GM23338 (cell line): ENCODE results near the gene RNU6-9. TPM values are rescaled to one million over a fixed set of nuclear protein-coding genes. Genes with fewer than 3 reads are reported as not detected.

ENCODE experiments used
- ATAC-seq: fragments of 200-7000 bp; cut with Tn5 transposase; 3 replicates; pipeline ENCODE4 v1.9.1; 2020
- DNase-seq: peaks from one replicate; pipeline ENCODE4 v3.0.0-alpha.2; 2015; ENCODE audit warnings: low spot score
- H2AFZ ChIP-seq: fragments of 200-600 bp; sonication (generic); 2 replicates; pipeline ENCODE4 v1.8.0; 2016; ENCODE audit warnings: antibody characterized with exemption, mild to moderate bottlenecking, moderate library complexity
- H3F3A ChIP-seq: fragments of 200-600 bp; sonication (generic); replicated peaks from 2 replicates; pipeline ENCODE4 v1.8.0; 2017; ENCODE audit warnings: antibody characterized with exemption, mixed run types, low read depth
- H3K27ac ChIP-seq: fragments of 200-600 bp; sonication (generic); 2 replicates; pipeline ENCODE4 v1.6.1; 2016; ENCODE audit warnings: low read depth
- H3K27me3 ChIP-seq: fragments of 200-600 bp; sonication (generic); 2 replicates; pipeline ENCODE4 v1.8.0; 2016; ENCODE audit warnings: mild to moderate bottlenecking, mixed run types, moderate library complexity; ENCODE audit not compliant: insufficient read depth
- H3K36me3 ChIP-seq: fragments of 200-600 bp; sonication (generic); 2 replicates; pipeline ENCODE4 v1.8.0; 2016; ENCODE audit warnings: mild to moderate bottlenecking; ENCODE audit not compliant: insufficient read depth
- H3K4me1 ChIP-seq: fragments of 200-600 bp; sonication (generic); 2 replicates; pipeline ENCODE4 v1.8.0; 2016; ENCODE audit warnings: mild to moderate bottlenecking, moderate library complexity; ENCODE audit not compliant: insufficient read depth
- H3K4me2 ChIP-seq: fragments of 200-600 bp; sonication (generic); 2 replicates; pipeline ENCODE4 v1.7.1; 2017; ENCODE audit warnings: mixed run types
- H3K4me3 ChIP-seq: fragments of 200-600 bp; sonication (generic); 2 replicates; pipeline ENCODE4 v1.6.1; 2016; ENCODE audit warnings: mixed run types
- H3K79me2 ChIP-seq: fragments of 200-600 bp; sonication (generic); replicated peaks from 2 replicates; pipeline ENCODE4 v1.8.0; 2017; ENCODE audit warnings: mild to moderate bottlenecking; ENCODE audit not compliant: insufficient read depth
- H3K9me2 ChIP-seq: fragments of 200-600 bp; sonication (generic); 2 replicates; pipeline ENCODE4 v1.8.0; 2017; ENCODE audit not compliant: insufficient read depth
- H4K20me1 ChIP-seq: fragments of 200-600 bp; sonication (generic); replicated peaks from 2 replicates; pipeline ENCODE4 v1.8.0; 2017; ENCODE audit warnings: mild to moderate bottlenecking; ENCODE audit not compliant: insufficient read depth
- H3K27ac Mint-ChIP-seq: 2 replicates; pipeline ENCODE4 v1.8.0; 2020; ENCODE audit warnings: inconsistent platforms, mild to moderate bottlenecking, moderate library complexity, mixed read lengths
- H3K27me3 Mint-ChIP-seq: 3 replicates; pipeline ENCODE4 v1.8.0; 2022; ENCODE audit warnings: low read depth, mild to moderate bottlenecking, moderate library complexity, mixed read lengths, inconsistent platforms; ENCODE audit not compliant: insufficient read depth, poor library complexity
- H3K36me3 Mint-ChIP-seq: 3 replicates; pipeline ENCODE4 v1.8.0; 2021; ENCODE audit warnings: low read depth, mild to moderate bottlenecking, inconsistent platforms, moderate library complexity, mixed read lengths
- H3K4me1 Mint-ChIP-seq: 3 replicates; pipeline ENCODE4 v1.8.0; 2020; ENCODE audit warnings: mild to moderate bottlenecking, inconsistent platforms, mixed read lengths
- H3K4me3 Mint-ChIP-seq: 3 replicates; pipeline ENCODE4 v1.8.0; 2021; ENCODE audit warnings: moderate library complexity, mild to moderate bottlenecking, inconsistent platforms, mixed read lengths
- H3K9me3 Mint-ChIP-seq: 3 replicates; pipeline ENCODE4 v1.8.0; 2020; ENCODE audit warnings: moderate library complexity, mild to moderate bottlenecking, inconsistent platforms, mixed read lengths
- EZH2 ChIP-seq: fragments of 200-600 bp; sonication (generic); IDR thresholded peaks from one replicate; pipeline ENCODE4 v1.8.0; 2017; ENCODE audit warnings: antibody characterized with exemption, mild to moderate bottlenecking, low read depth; ENCODE audit not compliant: unreplicated experiment
- JUNB ChIP-seq: IDR thresholded peaks from one replicate; pipeline ENCODE4 v1.6.1; 2016; ENCODE audit warnings: antibody characterized with exemption; ENCODE audit not compliant: unreplicated experiment
- NANOG ChIP-seq: IDR thresholded peaks from 2 replicates; pipeline ENCODE4 v1.6.1; 2016; ENCODE audit warnings: antibody characterized with exemption, borderline replicate concordance
- POLR2AphosphoS5 ChIP-seq: IDR thresholded peaks from 2 replicates; pipeline ENCODE4 v1.6.1; 2016; ENCODE audit warnings: antibody characterized with exemption, low read depth
- ZNF114 ChIP-seq: fragments of 250-450 bp; sonication (Bioruptor Pico); IDR thresholded peaks from 2 replicates; pipeline ENCODE4 v1.5.0; 2020; ENCODE audit warnings: mild to moderate bottlenecking, moderate library complexity
- polyA plus RNA-seq: library from polyadenylated mRNA; unstranded; fragments of >200 nt; fragmentation: Nextera tagmentation; extraction: Ambion mirVana; gene quantifications from 2 replicates; pipeline ENCODE4 v1.2.1, GENCODE V29; 2016
- total RNA-seq: library from RNA; depleted of rRNA; stranded (reverse); fragments of >200 nt; shearing (Covaris generic); gene quantifications from 2 replicates; pipeline ENCODE4 v1.2.3, GENCODE V29; 2014
- TF ChIP-seq, protein P1 (sequence below), 2 experiments: fragments of 200-600 bp in 1 of 2; sonication (generic) in 1 of 2; conservative IDR thresholded peaks; 2 replicates each; pipeline versions ENCODE4 v1.5.1 to v1.6.1; 2016 to 2017; ENCODE audit warnings: antibody characterized with exemption in 2 of 2, low read depth in 2 of 2, mild to moderate bottlenecking in 2 of 2, moderate library complexity in 1 of 2
- TF ChIP-seq, protein P2 (sequence below): IDR thresholded peaks from 2 replicates; pipeline ENCODE4 v1.6.1; 2016; ENCODE audit warnings: antibody characterized with exemption
- TF ChIP-seq, protein P3 (sequence below): IDR thresholded peaks from one replicate; pipeline ENCODE4 v1.6.1; 2018; ENCODE audit warnings: antibody characterized with exemption; ENCODE audit not compliant: unreplicated experiment

The RNU6-9 gene
- total and polyA plus RNA-seq, 2 experiments from 2014 or later = not detected

DNA sequence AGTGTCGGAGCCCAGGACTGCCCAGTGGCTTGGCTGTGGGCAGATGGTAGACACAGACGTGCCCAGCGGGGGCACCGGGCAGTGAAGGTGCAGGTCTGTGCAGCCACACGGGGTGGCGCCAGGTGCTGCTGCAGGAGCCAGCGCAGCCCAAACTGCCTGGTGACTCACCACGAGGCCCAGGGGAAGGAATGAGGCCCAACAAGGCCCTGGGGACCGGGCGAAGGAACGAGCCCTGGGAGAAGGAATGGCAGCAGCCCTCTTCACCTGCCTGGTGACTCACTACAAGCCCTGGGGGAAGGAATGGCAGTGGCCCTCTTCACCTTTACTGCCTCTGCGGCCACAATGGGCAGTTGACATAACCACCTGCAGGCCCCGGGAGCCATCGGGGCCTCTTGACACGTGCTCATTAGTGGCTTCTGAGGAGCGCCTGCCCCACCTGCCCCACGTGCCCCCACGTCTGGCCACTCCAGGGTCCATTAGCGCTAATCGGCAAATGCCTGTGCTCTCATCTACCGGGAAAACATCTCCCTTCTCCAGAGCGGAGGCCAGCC, 9.5 kb upstream of the RNU6-9 start (continued):
- TF ChIP-seq, protein P1, sequence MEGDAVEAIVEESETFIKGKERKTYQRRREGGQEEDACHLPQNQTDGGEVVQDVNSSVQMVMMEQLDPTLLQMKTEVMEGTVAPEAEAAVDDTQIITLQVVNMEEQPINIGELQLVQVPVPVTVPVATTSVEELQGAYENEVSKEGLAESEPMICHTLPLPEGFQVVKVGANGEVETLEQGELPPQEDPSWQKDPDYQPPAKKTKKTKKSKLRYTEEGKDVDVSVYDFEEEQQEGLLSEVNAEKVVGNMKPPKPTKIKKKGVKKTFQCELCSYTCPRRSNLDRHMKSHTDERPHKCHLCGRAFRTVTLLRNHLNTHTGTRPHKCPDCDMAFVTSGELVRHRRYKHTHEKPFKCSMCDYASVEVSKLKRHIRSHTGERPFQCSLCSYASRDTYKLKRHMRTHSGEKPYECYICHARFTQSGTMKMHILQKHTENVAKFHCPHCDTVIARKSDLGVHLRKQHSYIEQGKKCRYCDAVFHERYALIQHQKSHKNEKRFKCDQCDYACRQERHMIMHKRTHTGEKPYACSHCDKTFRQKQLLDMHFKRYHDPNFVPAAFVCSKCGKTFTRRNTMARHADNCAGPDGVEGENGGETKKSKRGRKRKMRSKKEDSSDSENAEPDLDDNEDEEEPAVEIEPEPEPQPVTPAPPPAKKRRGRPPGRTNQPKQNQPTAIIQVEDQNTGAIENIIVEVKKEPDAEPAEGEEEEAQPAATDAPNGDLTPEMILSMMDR (conservative IDR thresholded peaks at IDR 0.05; ENCODE audit: low read depth in 2 of 2) = peak; percentile 9 to 40; a peak in 2 of 4 replicates
- TF ChIP-seq, protein P2, sequence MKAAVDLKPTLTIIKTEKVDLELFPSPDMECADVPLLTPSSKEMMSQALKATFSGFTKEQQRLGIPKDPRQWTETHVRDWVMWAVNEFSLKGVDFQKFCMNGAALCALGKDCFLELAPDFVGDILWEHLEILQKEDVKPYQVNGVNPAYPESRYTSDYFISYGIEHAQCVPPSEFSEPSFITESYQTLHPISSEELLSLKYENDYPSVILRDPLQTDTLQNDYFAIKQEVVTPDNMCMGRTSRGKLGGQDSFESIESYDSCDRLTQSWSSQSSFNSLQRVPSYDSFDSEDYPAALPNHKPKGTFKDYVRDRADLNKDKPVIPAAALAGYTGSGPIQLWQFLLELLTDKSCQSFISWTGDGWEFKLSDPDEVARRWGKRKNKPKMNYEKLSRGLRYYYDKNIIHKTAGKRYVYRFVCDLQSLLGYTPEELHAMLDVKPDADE = no peak
- no peak for TF ChIP-seq NANOG
- TF ChIP-seq EZH2 = no peak

DNA sequence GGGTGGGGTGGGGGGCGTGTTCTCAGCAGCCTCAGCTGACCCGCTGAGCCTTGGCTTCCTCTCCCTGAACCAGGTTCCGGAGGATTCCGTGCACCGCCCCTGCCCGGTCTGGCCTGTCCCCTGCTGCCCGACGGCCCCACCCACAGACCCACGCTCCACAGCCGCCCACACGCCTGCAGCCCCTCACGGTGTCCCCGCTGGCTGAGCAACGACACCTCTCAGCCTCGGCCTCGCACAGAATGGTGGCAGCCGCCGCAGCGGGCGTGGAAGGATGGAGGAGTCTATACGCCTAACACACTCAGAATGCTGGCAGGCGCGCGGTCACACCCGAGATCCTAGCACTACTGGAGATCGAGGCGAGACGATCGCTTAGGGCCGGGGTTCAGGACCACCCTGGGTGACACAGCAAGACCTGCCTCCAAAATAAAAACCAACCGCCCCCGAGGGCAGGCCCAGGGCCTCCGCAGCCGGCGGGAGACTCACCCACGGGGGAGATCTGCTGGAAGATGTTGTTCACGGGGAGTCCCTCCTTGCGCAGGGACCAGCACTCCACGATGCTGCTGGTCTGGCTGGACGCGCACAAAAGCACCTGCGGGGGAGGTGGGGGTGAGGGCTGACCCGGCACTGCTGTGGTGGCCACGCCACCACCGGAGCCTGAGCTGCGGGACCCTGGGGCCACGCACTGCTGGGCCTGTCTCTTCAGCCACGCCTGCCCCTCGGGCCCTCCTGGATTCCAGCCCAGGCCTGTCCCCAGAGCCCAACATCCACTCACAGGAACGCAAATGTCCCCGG, 8.7 kb upstream of the RNU6-9 start:
- no peaks in the 10 kb centered on the region; the same call in 2 of the 3 replicates for H3K9me3 Mint-ChIP-seq
- H3K36me3 Mint-ChIP-seq = peaks cover 32% of the 10 kb centered on the region; the same call in 2 of the 3 replicates
- no peaks in the 10 kb centered on the region for H3K9me2 ChIP-seq
- H3K27me3 Mint-ChIP-seq = peaks cover 6% of the 10 kb centered on the region
- no peak for ATAC-seq
- H3F3A ChIP-seq = no peaks in the 10 kb centered on the region; the same call in 1 of the 2 replicates
- no peak overlapping the region for H3K27ac Mint-ChIP-seq
- no peaks in the 10 kb centered on the region for H3K36me3 ChIP-seq
- DNase-seq = no peak
- TF ChIP-seq NANOG = no peak
- no peak for TF ChIP-seq POLR2AphosphoS5
- TF ChIP-seq JUNB = no peak
- no peak for TF ChIP-seq EZH2
- peaks cover 4% of the 10 kb centered on the region; the same call in 1 of the 2 replicates for H4K20me1 ChIP-seq
- H3K4me1 Mint-ChIP-seq = no peaks in the 10 kb centered on the region
- H3K4me3 ChIP-seq = no peak overlapping the region
- no peak overlapping the region for H3K4me3 Mint-ChIP-seq
- H3K27me3 ChIP-seq = no peaks in the 10 kb centered on the region
- H3K4me1 ChIP-seq = no peaks in the 10 kb centered on the region
- no peak overlapping the region for H3K27ac ChIP-seq
- no peak overlapping the region for H3K4me2 ChIP-seq
- no peaks in the 10 kb centered on the region for H3K79me2 ChIP-seq
- no peak overlapping the region for H2AFZ ChIP-seq

DNA sequence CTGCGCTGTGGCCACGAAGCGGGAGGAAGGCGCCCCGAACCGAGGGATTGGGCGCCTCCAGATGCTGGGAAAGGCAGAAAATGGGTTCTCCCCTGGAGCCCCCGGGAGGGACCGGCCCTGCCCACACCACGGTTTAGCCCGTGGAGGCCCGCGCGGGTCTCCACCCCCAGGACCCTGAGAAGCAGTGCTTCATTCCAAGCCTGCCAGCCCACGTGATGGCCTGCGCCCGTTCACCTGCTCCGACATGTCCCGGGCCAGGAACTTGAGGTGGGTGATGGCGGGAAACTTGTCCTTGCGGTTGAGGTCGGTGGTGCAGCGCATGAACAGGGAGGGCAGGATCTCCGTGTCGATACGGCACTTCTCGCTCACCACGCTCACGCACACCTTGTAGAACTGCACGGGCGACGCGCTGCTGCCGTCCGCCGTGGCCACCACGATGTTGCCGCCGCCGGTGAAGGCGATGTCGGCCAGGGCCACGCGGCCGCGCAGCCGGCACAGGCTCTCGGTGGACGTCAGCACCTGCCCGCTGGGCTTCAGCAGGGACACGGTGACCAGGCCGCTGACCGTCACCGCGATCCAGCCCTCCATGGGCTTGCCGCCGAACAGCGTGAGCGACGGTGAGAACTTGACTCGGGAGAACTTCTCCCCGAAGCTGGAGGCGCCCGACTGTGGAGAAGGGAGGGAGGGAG, 7.6 kb upstream of the RNU6-9 start:
- H3K9me3 Mint-ChIP-seq = no peaks in the 10 kb centered on the region; the same call in 2 of the 3 replicates
- Histone ChIP-seq H3K4me2 (no peak overlapping the region), H3K27ac (no peak overlapping the region), H3K9me2 (no peaks in the 10 kb centered on the region), H3K4me3 (no peak overlapping the region), H3K27me3 (no peaks in the 10 kb centered on the region), H3K36me3 (no peaks in the 10 kb centered on the region), H3F3A (no peaks in the 10 kb centered on the region; the same call in 1 of the 2 replicates), H4K20me1 (peaks cover 4% of the 10 kb centered on the region; the same call in 1 of the 2 replicates), H2AFZ (no peak overlapping the region), H3K79me2 (no peaks in the 10 kb centered on the region), H3K4me1 (no peaks in the 10 kb centered on the region)
- no peak overlapping the region for H3K4me3 Mint-ChIP-seq
- H3K4me1 Mint-ChIP-seq = no peaks in the 10 kb centered on the region
- ATAC-seq (no peak), DNase-seq (no peak)
- H3K27me3 Mint-ChIP-seq = peaks cover 6% of the 10 kb centered on the region
- no peak overlapping the region for H3K27ac Mint-ChIP-seq
- peaks cover 32% of the 10 kb centered on the region; the same call in 2 of the 3 replicates for H3K36me3 Mint-ChIP-seq
- TF ChIP-seq ZNF114 (CRISPR knock-in tag) = no peak
- TF ChIP-seq, protein P3, sequence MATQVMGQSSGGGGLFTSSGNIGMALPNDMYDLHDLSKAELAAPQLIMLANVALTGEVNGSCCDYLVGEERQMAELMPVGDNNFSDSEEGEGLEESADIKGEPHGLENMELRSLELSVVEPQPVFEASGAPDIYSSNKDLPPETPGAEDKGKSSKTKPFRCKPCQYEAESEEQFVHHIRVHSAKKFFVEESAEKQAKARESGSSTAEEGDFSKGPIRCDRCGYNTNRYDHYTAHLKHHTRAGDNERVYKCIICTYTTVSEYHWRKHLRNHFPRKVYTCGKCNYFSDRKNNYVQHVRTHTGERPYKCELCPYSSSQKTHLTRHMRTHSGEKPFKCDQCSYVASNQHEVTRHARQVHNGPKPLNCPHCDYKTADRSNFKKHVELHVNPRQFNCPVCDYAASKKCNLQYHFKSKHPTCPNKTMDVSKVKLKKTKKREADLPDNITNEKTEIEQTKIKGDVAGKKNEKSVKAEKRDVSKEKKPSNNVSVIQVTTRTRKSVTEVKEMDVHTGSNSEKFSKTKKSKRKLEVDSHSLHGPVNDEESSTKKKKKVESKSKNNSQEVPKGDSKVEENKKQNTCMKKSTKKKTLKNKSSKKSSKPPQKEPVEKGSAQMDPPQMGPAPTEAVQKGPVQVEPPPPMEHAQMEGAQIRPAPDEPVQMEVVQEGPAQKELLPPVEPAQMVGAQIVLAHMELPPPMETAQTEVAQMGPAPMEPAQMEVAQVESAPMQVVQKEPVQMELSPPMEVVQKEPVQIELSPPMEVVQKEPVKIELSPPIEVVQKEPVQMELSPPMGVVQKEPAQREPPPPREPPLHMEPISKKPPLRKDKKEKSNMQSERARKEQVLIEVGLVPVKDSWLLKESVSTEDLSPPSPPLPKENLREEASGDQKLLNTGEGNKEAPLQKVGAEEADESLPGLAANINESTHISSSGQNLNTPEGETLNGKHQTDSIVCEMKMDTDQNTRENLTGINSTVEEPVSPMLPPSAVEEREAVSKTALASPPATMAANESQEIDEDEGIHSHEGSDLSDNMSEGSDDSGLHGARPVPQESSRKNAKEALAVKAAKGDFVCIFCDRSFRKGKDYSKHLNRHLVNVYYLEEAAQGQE = no peak
